Measurements from ENCODE around the gene ZFHX2. TPM values are rescaled to one million over a fixed set of nuclear protein-coding genes. Genes with fewer than 3 reads are reported as not detected.

Gene ZFHX2
- total RNA-seq, 1 donor, result 0.36 TPM

GRCh38 chr14:23561873-23562821 is 10.6 kb upstream of the ZFHX2 start:
- TF ChIP-seq CTCF (IDR thresholded peaks at IDR 0.05; ENCODE audit: insufficient read depth, low read length), result no peak
- H3K4me3 ChIP-seq (ENCODE audit: low read depth, low read length), result no peak overlapping the region
- DNase-seq (ENCODE audit: low read depth), result no peak

- TF ChIP-seq CTCF (IDR thresholded peaks at IDR 0.05; ENCODE audit: insufficient read depth, low read length), result no peak
- no peak overlapping the region for H3K4me3 ChIP-seq (ENCODE audit: low read depth, low read length)
- DNase-seq (ENCODE audit: low read depth), result no peak
Observed at GRCh38 chr14:23561259-23561658, 9.7 kb upstream of the ZFHX2 start.

- TF ChIP-seq CTCF (IDR thresholded peaks at IDR 0.05; ENCODE audit: insufficient read depth, low read length), result no peak
- H3K4me3 ChIP-seq (ENCODE audit: low read depth, low read length), result no peak overlapping the region
- DNase-seq (ENCODE audit: low read depth), result no peak
Observed at GRCh38 chr14:23559926-23560520, 8.5 kb upstream of the ZFHX2 start.

- TF ChIP-seq CTCF (IDR thresholded peaks at IDR 0.05; ENCODE audit: insufficient read depth, low read length), result peak; percentile 91
- DNase-seq (ENCODE audit: low read depth), result peak; percentile 66
- no peak overlapping the region for H3K4me3 ChIP-seq (ENCODE audit: low read depth, low read length)
Observed at GRCh38 chr14:23559010-23559925, 7.7 kb upstream of the ZFHX2 start.

- no peak for DNase-seq (ENCODE audit: low read depth)
- H3K4me3 ChIP-seq (ENCODE audit: low read depth, low read length), result no peak overlapping the region
- no peak for TF ChIP-seq CTCF (IDR thresholded peaks at IDR 0.05; ENCODE audit: insufficient read depth, low read length)
Observed at GRCh38 chr14:23558346-23559009, 6.9 kb upstream of the ZFHX2 start.

GRCh38 chr14:23557946-23558345 is 6.4 kb upstream of the ZFHX2 start:
- no peak overlapping the region for H3K4me3 ChIP-seq (ENCODE audit: low read depth, low read length)
- DNase-seq (ENCODE audit: low read depth), result no peak
- TF ChIP-seq CTCF (IDR thresholded peaks at IDR 0.05; ENCODE audit: insufficient read depth, low read length), result no peak

Data from fibroblast of the aortic adventitia (primary cell).